Measurements from ENCODE around the gene ARMS2.

- TF ChIP-seq JUND (IDR thresholded peaks at IDR 0.05) (no peak), RCOR1 (IDR thresholded peaks at IDR 0.05; ENCODE audit: low read length) (no peak), NRF1 (IDR thresholded peaks at IDR 0.05; ENCODE audit: low read depth, low read length) (no peak)
- TF ChIP-seq, protein P1, sequence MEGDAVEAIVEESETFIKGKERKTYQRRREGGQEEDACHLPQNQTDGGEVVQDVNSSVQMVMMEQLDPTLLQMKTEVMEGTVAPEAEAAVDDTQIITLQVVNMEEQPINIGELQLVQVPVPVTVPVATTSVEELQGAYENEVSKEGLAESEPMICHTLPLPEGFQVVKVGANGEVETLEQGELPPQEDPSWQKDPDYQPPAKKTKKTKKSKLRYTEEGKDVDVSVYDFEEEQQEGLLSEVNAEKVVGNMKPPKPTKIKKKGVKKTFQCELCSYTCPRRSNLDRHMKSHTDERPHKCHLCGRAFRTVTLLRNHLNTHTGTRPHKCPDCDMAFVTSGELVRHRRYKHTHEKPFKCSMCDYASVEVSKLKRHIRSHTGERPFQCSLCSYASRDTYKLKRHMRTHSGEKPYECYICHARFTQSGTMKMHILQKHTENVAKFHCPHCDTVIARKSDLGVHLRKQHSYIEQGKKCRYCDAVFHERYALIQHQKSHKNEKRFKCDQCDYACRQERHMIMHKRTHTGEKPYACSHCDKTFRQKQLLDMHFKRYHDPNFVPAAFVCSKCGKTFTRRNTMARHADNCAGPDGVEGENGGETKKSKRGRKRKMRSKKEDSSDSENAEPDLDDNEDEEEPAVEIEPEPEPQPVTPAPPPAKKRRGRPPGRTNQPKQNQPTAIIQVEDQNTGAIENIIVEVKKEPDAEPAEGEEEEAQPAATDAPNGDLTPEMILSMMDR (IDR thresholded peaks at IDR 0.05) = no peak
Observed at GRCh38 chr10:122494173-122494820, 39.8 kb downstream of the ARMS2 start.
